SH-SY5Y (cell line): Measurements from ENCODE around the gene DYNLL1.

Source experiments
- GATA2 ChIP-seq: IDR thresholded peaks from 2 replicates; pipeline ENCODE4 v1.6.1; 2011; ENCODE audit warnings: mild to moderate bottlenecking, low read depth, low read length
- GATA3 ChIP-seq: IDR thresholded peaks from 2 replicates; pipeline ENCODE4 v1.6.1; 2011; ENCODE audit warnings: low read depth, mild to moderate bottlenecking, low read length, moderate library complexity

The DYNLL1 gene

DNA sequence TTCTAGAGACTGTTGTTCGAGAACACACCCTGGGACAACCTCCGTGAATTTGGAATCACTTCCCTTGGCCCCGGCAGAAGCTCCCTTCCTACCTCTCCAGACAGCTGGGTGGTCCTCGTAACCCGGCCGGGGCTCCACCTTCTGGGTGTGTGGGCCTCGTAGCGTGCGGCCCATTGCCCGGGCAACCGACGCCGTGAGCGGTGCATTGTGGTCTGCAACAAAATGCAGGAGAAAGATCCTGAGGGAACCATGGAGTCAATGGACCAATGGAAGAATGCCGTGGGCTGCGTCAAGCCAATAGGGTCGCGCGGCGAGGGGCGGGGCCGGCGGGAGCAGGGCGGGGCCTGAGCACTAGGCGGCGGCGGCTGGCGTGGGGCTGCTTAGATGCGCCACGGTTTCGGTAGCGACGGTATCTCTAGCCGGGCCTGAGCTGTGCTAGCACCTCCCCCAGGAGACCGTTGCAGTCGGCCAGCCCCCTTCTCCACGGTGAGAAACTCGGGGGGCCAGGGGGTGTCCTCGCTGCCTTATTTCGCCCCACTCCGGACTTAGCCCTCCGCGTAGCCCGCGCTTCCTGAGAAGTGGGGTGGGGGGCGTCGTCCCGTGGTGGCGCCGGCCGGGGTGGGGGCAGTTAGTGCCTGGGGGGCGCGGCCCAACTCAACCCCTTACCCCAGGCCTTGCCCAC lies at the start of gene DYNLL1:
TSS of gene DYNLL1 (plus strand) at position 383 of the 682 bp plus-strand sequence. CDS start 309 bp downstream, outside the sequence.
- no peak for TF ChIP-seq GATA2
- no peak for TF ChIP-seq GATA3

GRCh38 chr12:120447992-120448391 lies 47.9 kb upstream of the DYNLL1 start:
- TF ChIP-seq GATA2 (no peak), GATA3 (no peak)

DNA sequence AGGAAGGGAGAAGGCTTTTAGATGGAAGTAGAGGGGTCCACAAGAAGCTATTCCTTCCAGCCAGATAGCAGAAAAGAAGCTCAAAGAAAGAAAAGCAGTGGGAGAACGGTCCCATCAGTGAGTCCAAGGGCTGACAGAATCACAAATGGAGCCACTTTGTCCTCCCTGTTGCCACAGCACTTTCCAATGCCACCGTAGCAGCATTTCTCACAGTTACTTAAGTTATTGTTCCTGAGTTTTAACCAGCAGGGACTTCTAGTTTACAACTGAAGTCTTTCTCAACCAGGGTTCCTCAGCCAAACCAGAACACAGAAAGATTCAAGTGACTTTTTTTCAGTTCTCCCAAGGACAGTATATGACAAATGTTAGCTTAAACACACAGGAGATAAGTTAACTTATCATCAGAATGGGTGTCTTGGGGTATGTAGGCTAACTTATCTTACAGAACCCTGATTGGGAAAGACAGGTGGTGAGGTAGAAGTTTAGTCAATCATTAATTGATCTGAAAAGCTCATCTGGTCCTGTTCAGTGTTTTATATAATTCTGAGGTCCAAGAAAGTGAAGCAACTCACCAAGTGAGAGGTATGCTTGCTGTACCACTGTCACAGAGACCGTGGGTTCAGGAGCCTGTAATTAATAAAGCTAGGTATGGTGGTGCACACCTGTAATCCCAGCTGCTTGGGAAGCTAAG lies 42.7 kb upstream of the DYNLL1 start:
- TF ChIP-seq GATA3 (no peak), GATA2 (no peak)

GRCh38 chr12:120453977-120454376 lies 41.9 kb upstream of the DYNLL1 start:
- no peak for TF ChIP-seq GATA2
- no peak for TF ChIP-seq GATA3

DNA sequence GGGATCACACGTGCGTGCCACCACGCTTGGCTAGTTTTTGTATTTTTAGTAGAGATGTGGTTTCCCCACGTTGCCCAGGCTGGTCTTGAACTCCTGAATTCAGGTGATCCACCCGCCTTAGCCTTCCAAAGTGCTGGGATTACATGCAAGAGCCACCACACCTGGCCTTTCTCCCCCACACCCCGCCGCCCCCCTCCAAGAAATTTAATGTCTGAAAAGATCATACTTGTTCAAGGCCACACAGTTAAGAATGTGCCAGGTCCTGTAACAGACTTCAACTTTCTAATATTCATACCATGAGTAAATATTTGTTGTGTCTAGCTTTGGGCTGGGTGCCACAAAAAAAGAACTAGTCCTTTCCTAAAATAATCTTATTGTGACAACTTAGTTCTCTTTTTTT lies 40.6 kb upstream of the DYNLL1 start:
- no peak for TF ChIP-seq GATA2
- no peak for TF ChIP-seq GATA3

GRCh38 chr12:120457133-120457532 lies 38.8 kb upstream of the DYNLL1 start:
- TF ChIP-seq GATA2, result no peak
- TF ChIP-seq GATA3, result no peak

- TF ChIP-seq GATA3, result no peak
- no peak for TF ChIP-seq GATA2
These were observed 35.8 kb upstream of the DYNLL1 start for GRCh38 chr12:120460157-120460556.

GRCh38 chr12:120462099-120462640 lies 33.7 kb upstream of the DYNLL1 start:
- TF ChIP-seq GATA2 (no peak), GATA3 (no peak)

- TF ChIP-seq GATA3 (no peak), GATA2 (no peak)
These were observed 32.2 kb upstream of the DYNLL1 start for GRCh38 chr12:120463712-120464111.

GRCh38 chr12:120465756-120466155 lies 30.2 kb upstream of the DYNLL1 start:
- TF ChIP-seq GATA3 (no peak), GATA2 (no peak)

- no peak for TF ChIP-seq GATA3
- TF ChIP-seq GATA2, result no peak
These were observed 29.2 kb upstream of the DYNLL1 start for GRCh38 chr12:120466560-120467315.

- TF ChIP-seq GATA3 (no peak), GATA2 (no peak)
These were observed 28.5 kb upstream of the DYNLL1 start for GRCh38 chr12:120467439-120467838.

DNA sequence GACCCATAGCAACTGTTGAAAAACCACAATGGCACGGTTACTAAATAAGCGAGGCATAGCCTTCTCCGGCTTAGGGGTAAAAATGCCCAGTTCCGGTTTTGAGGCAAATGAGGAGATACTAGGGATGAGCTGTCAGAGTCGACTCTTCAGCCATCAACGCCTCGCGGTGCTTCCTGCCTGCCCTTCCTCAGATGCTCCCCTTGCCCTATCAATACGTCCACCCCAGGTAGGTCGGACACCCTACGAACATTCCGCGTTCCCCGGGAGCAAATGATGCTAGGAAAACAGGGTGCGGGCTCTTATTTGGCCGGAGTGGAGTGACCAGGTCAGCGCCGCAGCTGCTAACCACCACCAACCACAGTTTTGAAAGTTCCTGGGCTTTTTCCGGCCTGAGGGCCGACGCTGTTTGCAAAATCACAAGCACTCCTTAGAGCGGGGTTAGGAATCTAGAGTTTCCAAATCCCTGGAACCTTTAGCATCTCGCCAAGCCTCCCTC lies 27.5 kb upstream of the DYNLL1 start:
- no peak for TF ChIP-seq GATA2
- no peak for TF ChIP-seq GATA3

DNA sequence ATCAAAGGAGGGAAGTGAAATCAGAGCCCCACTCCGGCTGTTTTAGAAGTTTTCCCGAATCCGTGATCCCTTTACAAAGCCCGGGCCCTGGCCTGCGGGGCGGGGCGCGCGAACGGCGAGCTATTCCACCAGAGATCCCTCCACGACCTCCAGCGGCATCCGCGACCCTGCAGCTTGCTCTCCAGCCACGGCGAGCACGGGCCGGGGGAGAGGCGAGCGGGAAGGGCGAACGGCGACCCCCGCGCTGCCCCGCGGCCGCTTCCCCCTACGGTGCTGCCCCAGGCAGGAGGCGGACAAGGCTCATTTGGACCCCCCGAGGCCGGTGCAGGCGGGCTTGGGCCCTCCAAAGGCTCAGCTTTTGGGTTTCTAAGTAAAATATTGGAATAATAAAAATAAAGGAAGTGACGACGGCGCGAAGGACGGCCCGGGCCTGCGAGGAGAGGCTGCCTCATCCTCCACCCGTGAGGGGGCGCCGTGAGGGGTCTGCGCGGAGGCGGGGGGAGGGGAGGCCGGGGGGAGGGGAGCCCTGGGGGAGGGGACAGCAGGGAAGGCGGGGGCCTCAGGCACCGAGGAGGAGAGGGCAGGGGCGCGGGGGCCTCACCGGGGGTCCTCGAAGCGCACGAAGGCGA lies 27.0 kb upstream of the DYNLL1 start:
- TF ChIP-seq GATA3 (no peak), GATA2 (no peak)
